Fibroblast of skin of back (primary cell): ENCODE measurements around the gene GDPD4.

Experiments used
- DNase-seq: peaks from one replicate; pipeline ENCODE4 v3.0.0-alpha.2; 2013

The GDPD4 gene

DNA sequence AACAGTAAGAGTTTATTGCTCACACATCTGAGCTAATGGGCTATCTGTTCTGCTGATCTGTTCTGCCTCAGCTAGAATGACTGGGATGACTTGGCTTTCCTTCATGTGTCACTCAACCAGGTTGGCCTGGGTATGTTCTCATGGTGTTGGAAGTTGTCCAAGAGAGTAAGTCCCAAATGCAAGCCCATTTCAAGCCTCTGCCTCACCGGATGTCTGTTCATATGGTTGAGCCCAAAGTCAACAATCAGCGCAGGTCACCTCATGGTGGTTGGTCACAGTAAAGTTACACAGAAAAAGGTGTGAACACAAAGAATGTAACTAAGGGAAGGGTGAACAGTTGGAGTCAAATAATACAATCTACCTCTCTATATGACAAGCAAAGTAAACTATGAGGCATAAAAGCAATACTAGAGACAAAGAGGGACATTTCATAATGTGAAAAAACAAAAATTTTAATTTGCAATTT lies 1.9 kb downstream of the GDPD4 start:
- no peak for DNase-seq

- no peak for DNase-seq
Measured at GRCh38 chr11:77294040-77294439, 7.4 kb downstream of the GDPD4 start.

DNA sequence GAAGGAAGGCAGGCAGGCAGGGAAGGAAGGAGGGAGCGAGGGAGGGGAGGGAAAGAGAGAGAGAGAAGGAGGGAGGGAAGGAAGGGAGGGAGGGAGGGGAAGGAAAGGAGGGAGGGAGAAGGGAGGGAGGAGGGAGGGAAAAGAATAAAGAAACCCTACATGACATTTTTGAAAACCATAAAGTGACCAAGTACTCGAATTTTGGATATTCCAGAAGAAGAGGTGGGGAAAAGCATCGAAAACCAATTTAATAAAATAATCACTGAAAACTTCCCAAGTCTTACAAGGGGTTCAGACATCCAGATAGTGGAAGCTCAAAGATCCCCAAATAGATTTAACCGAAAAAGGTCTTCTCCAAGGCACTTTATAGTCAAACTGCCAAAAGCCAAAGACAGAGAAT lies 11.7 kb downstream of the GDPD4 start:
- DNase-seq, result no peak

- peak; percentile 90 for DNase-seq
Measured at GRCh38 chr11:77287615-77288273, 13.7 kb downstream of the GDPD4 start.

GRCh38 chr11:77287136-77287535 lies 14.3 kb downstream of the GDPD4 start:
- peak; percentile 34 for DNase-seq

DNA sequence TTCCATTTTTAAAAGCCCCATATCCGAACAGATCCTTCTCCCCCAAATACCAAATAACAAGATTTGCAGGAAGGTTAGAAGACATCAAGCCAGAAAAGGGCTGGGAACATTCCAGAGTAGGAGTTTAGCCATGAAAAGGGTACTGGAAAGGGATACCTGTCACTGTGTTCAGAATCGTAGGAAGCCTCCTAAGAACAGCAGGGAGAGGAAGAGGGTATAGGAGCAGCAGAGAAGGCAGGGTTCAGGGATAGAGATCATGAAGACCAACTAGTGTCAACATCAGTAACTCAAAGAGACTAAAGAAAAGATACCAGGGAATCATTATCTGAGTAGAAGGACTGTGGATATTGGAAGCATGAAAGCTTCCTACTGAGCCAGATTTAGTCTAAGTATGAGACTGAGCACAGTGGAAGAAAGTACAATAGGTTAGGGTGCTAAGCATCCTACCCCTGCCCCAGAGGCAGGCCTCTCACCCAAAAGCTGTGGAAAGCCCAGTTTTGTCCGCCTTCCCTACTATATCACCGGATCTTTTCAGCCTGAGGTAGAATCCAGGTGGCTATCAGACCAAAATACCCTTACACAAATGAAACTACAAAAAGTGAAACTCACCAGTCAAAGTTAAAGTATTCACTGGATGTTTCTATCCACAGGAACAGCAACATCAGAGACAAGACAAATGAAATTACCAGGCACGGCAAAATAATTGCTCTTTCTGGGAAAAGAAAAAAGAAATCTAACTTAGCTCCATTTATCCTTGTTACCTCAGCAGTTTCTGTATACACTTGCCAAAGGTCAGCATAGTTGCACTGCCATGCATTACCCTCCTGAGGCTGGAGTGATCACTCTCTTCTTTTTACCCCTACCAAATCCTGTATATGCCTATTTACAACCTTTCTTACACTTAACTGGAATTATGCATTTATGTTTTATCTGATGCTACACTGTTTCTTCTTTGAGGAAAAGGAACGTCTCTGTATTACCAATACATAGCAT lies 16.7 kb downstream of the GDPD4 start:
- no peak for DNase-seq

DNA sequence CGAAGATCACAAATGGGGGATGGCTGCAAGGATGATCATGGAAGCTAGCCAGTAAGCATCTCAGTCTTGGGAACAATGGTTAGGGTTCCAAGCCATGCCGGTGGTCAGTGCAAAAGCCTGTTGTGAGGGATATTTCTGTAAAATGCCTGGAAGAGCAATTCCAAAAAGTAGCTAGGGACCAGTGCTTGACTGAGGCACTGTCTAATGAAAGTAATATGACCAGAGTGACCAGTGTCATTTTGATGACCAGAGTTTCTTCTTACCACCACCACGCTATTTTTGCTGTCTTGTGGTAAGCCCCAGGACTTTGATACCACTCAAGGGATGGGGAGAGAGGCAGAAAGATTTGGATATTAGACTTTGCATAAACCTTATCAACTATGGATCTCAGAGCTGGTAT lies 18.4 kb downstream of the GDPD4 start:
- no peak for DNase-seq

DNA sequence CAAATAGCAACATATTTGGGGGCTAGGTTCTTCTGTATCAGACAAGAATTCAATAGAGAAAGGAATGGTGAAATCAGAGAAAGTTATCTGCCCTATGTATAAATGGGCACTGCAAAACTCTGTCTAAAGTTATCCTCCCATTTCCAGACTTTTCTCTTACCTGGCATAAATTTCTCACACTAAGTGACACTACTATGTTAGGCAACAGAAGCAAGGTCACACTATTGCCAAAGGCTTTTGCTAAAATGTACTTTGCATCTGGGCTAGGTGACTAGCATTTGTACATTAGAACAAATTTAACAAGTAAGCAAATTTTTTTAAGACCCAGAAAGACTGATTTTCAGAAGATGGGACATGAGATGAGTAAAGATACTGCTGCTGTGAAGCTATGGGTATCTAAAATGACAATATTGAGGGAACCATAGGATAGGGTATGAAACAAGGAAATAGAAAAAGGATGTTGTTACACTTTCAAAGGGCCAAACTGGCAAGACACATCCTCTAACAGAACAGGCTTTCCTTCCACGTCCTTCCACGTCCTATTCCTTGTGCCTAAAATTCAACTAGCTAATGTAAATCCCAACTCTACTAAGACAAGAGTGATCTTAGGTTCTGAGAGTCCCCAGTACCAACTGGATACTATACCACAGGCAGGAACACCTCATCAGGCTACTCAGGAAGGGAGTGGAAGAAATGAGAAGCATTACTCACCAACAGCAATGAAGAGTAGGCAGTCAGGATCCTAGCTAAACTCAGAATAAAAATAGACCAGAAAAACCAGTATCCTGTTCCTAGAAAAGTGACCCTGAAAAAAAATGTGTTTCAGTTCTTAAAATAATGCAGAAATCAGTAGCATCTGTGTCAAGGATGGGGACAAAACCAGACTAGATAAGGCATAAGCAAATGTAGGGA lies 22.6 kb downstream of the GDPD4 start:
- DNase-seq, result peak; percentile 57

DNA sequence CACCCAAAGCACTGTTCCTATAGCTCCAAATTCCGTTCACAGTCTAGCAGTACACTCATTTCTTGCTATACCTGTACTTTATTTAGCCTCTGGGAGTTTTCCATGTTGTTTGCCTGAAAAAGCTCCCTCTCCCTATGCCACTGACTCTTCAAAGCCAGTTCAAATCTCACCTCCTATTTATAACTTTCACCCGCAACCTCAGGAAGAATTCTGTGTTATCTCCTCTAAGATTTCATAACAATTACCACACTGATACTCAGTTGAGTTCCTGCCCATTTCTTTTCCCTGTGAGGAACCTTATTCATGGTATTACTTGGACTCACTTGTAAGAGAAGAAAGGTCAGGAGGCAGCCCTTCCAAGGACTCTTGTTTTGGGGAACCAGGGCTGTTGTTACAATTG lies 25.2 kb downstream of the GDPD4 start:
- DNase-seq, result no peak

DNA sequence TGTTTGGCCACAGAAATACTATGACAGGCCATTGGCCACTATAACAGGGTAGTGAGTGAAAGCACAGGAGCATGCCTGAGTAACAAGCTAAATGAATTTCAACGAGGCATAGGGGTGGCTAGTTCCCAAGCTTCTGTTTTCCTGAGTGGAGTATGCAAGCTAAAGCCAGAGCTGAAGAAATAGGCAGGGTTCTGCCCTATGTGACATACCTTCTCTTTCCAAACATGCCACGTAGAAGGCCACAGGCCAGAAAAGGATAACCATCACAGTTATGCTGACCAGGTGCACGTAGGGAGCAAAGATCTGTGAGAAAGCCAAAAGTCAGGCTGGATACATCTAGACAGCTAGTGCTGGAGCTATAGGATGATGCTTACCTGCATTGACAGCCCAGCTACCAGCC lies 30.6 kb downstream of the GDPD4 start:
- no peak for DNase-seq

DNA sequence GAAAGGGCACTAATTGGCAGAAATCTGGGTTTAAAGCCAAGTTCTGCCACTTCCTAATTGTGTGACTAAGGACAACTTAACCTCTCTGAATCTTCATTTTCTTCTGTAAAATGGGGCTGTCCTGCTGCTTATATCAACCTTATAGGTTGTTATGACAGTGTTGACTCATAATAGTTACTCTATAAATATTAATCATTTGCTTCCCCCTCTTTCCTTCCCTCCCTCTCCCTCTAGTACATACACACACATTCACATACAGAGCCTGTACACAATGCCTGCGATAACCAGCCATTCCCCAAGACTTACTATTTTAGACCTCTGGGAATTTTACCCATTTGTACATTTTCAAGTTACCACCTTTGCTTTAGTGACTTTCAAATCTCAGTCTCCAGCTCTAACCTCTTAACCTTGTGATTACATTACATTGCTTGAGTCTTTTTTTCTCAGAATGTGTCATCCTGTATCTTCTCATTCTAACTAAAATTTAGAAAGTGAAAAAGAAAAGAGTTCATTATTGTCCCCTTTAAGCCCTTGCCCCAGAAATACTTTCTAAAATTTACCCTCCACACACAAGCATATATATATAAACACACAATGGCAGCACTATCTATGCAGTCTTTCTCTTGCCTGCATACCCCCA lies 31.9 kb downstream of the GDPD4 start:
- peak; percentile 38 for DNase-seq

DNA sequence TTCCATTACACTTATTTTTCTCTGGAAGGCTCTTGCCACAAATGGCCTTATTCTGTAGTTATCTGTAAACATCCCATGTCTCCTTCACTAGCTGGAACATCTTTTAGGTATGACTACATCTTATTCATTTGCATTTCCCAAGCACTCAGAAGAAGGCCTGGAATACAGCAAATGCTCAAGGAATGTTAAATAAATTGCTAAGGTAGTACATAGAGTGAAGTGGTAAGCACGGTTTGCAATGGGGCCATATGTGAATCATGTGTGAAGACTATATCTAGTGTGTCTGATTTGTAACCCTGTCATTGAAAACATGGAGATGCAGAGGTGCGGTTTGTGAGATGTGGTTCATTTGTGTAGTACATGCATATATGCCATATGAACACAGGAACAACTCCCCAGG lies 33.5 kb downstream of the GDPD4 start:
- DNase-seq, result peak; percentile 56

DNA sequence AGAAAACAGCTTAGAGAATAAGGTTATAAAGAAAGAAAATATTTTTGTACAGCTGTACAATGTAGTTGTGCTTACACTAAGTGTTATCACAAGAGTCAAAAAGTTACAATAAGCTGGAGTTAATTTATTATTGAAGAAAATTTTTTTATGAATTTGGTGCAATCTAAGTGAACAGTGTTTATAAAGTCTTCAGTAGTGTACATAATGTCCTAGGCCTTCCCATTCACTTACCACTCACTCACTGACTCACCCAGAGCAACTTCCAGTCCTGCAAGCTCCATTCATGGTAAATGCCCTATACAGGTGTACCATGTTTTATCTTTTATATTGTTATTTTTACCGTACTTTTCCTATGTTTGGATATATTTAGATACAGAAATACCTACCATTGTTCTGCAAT lies 34.7 kb downstream of the GDPD4 start:
- DNase-seq, result no peak

DNA sequence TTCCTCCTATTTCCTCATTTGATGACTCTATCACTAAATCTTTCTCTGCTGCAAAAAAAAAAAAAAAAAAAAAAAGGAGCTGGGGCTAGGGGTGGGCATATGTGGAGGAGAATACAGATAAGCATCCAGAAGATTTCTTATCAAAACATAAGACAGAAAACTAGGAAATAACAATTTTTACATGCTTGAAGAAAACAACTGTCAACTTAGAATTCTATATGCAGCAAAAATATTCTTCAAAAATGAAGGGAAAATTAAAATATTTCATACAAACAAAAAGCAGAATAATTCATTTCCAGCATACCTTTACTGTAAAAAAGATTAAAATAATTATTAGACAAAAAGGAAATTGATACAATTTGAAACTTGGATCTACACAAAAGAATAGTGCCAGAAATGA lies 38.7 kb downstream of the GDPD4 start:
- no peak for DNase-seq

- peak; percentile 73 for DNase-seq
Measured at GRCh38 chr11:77259641-77260040, 41.8 kb downstream of the GDPD4 start.

- no peak for DNase-seq
Measured at GRCh38 chr11:77253690-77254089, 47.8 kb downstream of the GDPD4 start.

DNA sequence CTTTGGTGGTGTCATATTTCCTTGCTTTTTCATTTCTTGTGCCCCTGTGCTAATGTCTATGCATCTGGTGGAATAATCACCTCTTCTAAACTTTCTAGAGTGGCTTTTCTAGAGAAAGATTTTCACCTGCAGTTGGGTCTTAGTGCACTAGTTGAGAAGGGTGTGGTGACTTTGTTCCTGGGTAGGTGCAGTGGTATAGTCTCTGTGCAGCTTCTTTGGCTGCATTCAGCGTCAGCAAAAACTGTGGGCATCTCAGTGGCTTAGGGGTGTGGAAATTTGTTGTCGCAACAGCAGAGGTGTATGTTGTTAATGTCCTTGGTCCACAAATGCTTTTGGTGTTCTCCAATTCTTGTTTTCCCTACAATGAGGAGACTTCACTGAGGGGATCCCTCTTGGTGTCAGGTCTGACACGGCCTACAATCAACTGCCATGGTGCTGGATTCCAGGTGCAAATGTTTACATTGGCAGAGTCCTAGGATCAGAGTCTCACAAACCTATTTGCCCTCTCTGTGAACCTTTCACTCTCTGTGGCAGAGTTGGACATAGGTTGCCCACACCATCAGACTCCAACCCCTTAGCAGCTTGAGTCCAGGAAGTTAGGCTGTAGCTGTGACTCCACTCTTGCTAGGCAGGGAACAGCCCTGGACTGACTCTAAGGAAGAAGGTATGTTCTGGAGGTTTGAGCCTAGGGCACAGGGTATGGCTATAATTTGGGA lies 48.8 kb downstream of the GDPD4 start:
- no peak for DNase-seq

- DNase-seq, result peak; percentile 75
Measured at GRCh38 chr11:77250881-77251640, 50.4 kb downstream of the GDPD4 start.

DNA sequence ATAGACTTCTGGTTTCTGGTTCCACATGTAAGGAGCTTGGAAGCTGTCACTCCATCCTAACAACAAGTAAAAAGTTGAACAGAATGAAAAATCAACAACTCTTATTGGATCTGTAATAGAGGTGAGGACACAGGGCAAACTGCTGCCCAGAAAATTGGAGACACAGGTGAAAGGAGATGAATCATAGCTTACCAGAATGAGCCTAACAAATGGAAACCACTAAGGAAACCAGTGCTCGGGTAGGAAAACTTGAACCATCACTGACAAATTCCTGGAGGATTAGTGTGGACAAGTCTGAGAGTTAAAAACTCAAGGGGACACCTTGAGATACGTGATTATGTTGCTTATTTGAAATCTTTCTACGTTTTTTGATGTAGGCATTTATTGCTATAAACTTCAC lies 52.1 kb downstream of the GDPD4 start:
- DNase-seq, result peak; percentile 26

- DNase-seq, result peak; percentile 85
Measured at GRCh38 chr11:77244277-77245027, 57.0 kb downstream of the GDPD4 start.
